Measurements from ENCODE around the gene DNAAF3.

GRCh38 chr19:55136399-55137102 lies 29.9 kb downstream of the DNAAF3 start:
- TF ChIP-seq CTCF (conservative IDR thresholded peaks at IDR 0.05; ENCODE audit: low read length) (no peak), EZH2phosphoT487 (IDR thresholded peaks at IDR 0.05; ENCODE audit: borderline replicate concordance) (no peak)

Data from Loucy (cell line).